ENCODE data around the gene DNMBP.

Gene DNMBP

DNA sequence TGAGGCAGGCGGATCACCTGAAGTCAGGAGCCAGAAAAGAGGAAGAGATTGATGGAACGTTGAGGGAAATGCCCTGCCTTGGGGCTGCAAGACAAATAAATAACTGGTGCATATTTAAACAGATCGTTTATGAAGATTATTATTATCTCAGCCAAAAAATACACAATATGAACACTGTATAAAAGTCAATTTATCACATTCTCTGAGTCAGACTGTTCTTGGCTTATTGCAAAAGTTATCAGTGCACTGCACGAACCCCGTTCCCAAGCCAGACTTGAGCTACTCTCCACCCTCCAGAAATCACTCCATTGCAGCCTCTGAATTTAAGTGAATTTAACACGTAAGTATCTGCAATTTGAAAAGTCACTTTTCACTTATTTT lies 1.6 kb downstream of the DNMBP start:
- TF ChIP-seq, protein P1, sequence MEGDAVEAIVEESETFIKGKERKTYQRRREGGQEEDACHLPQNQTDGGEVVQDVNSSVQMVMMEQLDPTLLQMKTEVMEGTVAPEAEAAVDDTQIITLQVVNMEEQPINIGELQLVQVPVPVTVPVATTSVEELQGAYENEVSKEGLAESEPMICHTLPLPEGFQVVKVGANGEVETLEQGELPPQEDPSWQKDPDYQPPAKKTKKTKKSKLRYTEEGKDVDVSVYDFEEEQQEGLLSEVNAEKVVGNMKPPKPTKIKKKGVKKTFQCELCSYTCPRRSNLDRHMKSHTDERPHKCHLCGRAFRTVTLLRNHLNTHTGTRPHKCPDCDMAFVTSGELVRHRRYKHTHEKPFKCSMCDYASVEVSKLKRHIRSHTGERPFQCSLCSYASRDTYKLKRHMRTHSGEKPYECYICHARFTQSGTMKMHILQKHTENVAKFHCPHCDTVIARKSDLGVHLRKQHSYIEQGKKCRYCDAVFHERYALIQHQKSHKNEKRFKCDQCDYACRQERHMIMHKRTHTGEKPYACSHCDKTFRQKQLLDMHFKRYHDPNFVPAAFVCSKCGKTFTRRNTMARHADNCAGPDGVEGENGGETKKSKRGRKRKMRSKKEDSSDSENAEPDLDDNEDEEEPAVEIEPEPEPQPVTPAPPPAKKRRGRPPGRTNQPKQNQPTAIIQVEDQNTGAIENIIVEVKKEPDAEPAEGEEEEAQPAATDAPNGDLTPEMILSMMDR (IDR thresholded peaks at IDR 0.05; ENCODE audit: low read depth, low read length, missing control alignments): no peak
- DNase-seq (ENCODE audit: low read depth): no peak
- peak overlapping the region; percentile 80 for H3K4me3 ChIP-seq (ENCODE audit: low read depth, low read length)

DNA sequence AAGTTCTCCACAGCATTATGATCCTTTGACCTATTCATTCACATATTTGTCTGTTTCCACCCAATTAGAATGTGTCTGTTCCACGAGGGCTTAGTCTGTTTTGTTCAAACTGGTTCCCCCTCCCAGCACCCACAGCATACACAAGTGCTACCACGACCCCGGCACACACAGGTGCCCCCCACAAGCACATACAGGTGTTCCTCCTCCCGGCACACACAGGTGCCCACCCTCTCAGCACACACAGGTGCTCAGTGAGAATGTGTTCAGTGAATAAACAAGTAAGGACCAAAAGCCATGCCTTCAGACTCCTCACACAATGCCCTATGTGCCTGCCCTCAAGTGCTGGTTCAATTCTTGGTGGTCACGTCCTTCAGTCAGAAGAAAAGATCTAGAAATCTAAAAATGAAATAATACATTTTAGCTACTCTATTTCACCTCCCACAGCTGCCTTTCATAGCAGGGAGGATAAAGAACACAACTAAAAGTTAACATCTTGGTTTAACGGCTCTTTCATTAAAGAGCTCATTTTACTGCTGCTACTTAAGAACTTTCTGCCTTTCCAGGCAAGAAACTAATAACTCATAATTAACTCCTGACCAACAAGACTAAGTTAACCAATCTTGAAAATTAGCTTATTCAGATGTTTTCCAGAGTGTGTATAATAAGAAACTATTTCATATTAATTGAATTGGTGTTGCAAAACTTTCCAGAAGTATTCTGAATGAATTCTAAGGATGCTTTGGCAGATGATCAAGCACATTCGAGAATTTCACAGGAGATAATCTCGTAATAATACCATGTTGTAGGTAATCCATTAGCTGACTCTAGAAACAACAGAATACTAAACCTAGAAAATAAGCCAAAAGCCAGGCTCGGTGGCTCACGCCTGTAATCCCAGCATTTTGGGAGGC lies 2.3 kb downstream of the DNMBP start:
- DNase-seq (ENCODE audit: low read depth): no peak
- H3K4me3 ChIP-seq (ENCODE audit: low read depth, low read length): peak overlapping the region; percentile 80

DNA sequence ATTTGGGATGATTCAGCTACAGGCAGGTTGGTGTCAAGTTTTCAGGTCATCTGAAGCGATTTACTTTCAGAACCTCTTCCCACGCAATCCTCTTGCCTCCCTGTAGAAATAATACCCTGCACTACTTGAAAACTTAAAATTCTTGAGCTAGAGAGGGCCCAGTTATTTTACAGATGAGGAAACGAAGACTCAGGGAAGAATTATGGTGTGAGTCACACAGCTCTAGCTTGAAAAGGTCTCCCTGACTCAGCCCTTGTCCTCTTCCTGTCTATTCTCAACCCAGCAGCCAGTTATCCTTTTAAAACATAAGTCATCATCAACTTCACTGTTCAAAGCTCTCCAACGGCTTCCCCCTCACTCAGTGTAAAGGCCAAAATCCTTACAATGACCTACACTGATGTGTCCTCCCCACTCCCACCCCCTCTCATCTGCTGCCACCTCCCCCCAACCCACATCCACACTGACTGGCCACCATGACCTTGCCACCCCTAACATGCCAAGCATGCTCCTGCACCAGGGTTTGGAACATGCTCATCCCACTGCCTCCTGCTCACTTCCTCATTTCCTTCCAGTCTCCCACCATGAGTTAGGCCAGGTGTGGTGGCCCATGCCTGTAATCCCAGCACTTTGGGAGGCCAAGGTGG lies 3.4 kb downstream of the DNMBP start:
- peak overlapping the region; percentile 18; the same call in 1 of the 2 replicates for H3K4me3 ChIP-seq (ENCODE audit: low read depth, low read length)
- TF ChIP-seq, protein P1 (IDR thresholded peaks at IDR 0.05; ENCODE audit: low read depth, low read length, missing control alignments): no peak
- no peak for DNase-seq (ENCODE audit: low read depth)

More for the DNA sequence above, 2.3 kb downstream of the DNMBP start:
- TF ChIP-seq, protein P1 (IDR thresholded peaks at IDR 0.05; ENCODE audit: low read depth, low read length, missing control alignments): no peak

DNA sequence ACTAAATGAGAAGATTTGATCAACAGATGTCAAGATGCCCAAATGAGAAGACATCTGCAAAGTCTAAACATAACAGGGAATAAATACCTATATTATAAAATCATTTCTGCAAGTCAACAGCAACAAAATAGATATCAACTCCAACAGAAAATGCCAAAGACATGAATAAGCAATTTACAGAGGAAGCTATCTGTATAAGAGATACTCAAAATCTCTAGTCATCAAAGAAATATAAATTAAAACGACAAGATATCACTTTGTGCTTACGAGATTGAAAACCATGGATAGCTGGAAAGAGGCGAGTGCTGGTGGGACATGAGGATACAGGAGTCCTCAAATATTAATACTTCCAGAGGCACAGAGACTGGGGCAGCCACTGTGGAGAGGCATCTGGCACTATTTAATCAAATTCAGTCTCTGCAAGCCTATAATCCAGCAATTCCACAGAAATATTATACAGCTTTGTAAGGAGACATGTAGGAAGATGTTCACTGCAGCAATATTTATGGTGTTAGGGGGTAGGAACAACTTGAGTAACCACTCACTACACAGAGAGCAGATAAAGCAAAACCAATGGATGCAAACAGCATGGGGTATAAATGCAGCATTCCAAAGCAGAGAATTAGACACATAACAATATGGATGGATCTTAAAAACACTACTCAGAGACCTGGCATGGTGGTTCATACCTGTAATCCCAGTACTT lies 4.8 kb downstream of the DNMBP start:
- no peak for DNase-seq (ENCODE audit: low read depth)
- no peak overlapping the region for H3K4me3 ChIP-seq (ENCODE audit: low read depth, low read length)
- TF ChIP-seq, protein P1 (IDR thresholded peaks at IDR 0.05; ENCODE audit: low read depth, low read length, missing control alignments): no peak

DNA sequence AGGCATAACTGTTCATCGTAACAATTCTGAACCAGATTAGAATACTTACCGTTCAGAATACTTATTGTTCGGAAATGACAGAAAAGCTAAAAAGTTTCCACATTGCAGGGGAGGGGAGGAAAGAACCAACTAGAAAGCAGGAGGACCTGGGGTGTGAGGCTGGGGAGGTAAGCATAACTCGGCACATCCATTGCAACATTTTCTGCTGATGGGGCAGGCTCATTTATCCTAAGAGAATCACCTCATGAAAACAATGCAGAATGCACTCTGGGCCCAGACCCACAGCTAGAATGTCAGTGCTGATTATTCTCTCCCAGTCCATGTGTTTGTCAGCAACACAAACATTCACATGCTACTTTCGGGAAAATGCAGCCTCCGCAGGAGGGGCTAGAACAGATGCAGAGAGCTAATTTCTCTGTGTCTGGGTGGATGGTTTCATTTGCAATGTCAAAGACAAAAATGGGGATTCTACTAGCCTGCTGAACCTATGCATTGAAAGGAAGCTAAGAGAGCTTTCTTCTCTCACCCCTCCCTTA lies 9.6 kb downstream of the DNMBP start:
- DNase-seq (ENCODE audit: low read depth): no peak
- TF ChIP-seq, protein P1 (IDR thresholded peaks at IDR 0.05; ENCODE audit: low read depth, low read length, missing control alignments): no peak
- no peak overlapping the region for H3K4me3 ChIP-seq (ENCODE audit: low read depth, low read length)

DNA sequence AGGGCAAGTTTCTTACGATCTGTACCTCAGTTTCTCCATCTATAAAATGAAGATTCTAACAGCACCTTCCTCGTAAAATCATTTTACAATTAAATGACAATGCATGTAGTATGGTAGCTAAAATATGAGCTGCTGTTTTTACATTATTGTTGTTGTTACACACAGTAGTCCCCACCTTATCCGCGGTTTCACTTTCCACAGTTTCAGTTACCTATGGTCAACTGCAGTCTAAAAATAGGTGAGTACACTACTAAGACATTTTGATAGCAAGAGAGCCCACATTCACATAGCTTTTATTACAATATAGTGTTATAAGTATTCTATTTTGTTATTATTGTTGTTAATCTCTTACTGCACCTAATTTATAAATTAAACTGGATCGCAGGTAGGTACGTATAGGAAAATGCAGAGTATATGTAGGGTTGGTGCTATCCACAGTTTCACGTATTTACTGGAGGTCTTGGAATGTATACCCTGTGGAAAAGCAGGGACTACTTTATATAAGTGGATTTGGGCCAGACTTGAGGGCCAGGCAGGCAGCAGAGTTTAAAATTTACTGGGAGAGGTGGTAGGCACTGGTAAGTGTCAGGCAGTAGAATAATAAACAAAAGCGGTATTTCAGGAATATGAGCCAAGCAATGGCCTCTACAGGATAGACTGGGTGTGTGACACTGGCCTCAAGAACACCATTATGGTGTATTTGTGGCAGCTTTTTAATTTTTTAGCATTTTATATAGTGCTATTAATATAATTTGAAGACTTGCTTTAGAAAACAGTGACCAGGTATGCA lies 10.2 kb downstream of the DNMBP start:
- no peak overlapping the region for H3K4me3 ChIP-seq (ENCODE audit: low read depth, low read length)
- no peak for DNase-seq (ENCODE audit: low read depth)
- TF ChIP-seq, protein P1 (IDR thresholded peaks at IDR 0.05; ENCODE audit: low read depth, low read length, missing control alignments): no peak
